ENCODE measurements around the gene ROPN1B.

GRCh38 chr3:126008219-126008618, 39.2 kb downstream of the ROPN1B start:
- TF ChIP-seq EZH2 (IDR thresholded peaks at IDR 0.05; ENCODE audit: insufficient read depth, poor library complexity, severe bottlenecking) (no peak), EZH2phosphoT487 (IDR thresholded peaks at IDR 0.05; ENCODE audit: insufficient read depth, low read depth) (no peak)
